Right lobe of liver (tissue), 6 donors: ENCODE measurements around the gene BAX. TPM values are rescaled to one million over a fixed set of nuclear protein-coding genes. Genes with fewer than 3 reads are reported as not detected.

Experiments
- ATAC-seq, 4 donors: fragments of 200-7000 bp; cut with Tn5 transposase; one replicate each; pipeline ENCODE4 v1.9.1; 2020; ENCODE audit warnings: mild to moderate bottlenecking in 4 of 4, moderate library complexity in 4 of 4
- DNase-seq, 3 donors: peaks; one replicate each; pipeline ENCODE4 v3.0.0-alpha.2; 2020
- H3K27ac ChIP-seq, 3 donors: fragments of 200-600 bp; one replicate each; pipeline ENCODE4 v1.8.0; 2022
- H3K27me3 ChIP-seq, 2 donors: fragments of 200-600 bp; one replicate each; pipeline ENCODE4 v1.8.0; 2022
- H3K36me3 ChIP-seq, 4 donors: fragments of 200-600 bp; sonication (generic) in 1 of 4; one replicate each; pipeline versions ENCODE4 v1.5.1 to v1.8.0; 2017 to 2022; ENCODE audit warnings: control low read depth in 1 of 4
- H3K4me1 ChIP-seq, 4 donors: fragments of 200-600 bp; sonication (generic) in 1 of 4; one replicate each; pipeline versions ENCODE4 v1.5.1 to v1.8.0; 2017 to 2022; ENCODE audit warnings: control low read depth in 1 of 4
- H3K4me3 ChIP-seq, 3 donors: fragments of 200-600 bp; one replicate each; pipeline ENCODE4 v1.8.0; 2022
- H3K9me3 ChIP-seq, 4 donors: fragments of 200-600 bp; sonication (generic) in 1 of 4; one replicate each; pipeline versions ENCODE4 v1.5.1 to v1.8.0; 2017 to 2022; ENCODE audit warnings: control low read depth in 1 of 4
- CTCF ChIP-seq, 4 donors: fragments of 200-600 bp in 3 of 4; fragments of 450-650 bp in 1 of 4; IDR thresholded peaks; one replicate each; pipeline versions ENCODE4 v1.5.1 to v1.8.0; 2016 to 2022; ENCODE audit warnings: antibody characterized with exemption in 4 of 4, mild to moderate bottlenecking in 2 of 4
- POLR2A ChIP-seq: fragments of 450-650 bp; IDR thresholded peaks from one replicate; pipeline ENCODE4 v1.6.1; 2017; ENCODE audit warnings: antibody characterized with exemption, mild to moderate bottlenecking
- WGBS: methylation state at CpG from one replicate; pipeline ENCODE4 v1.1.6; 2018; ENCODE audit warnings: low coverage, low lambda C conversion rate; ENCODE audit not compliant: insufficient coverage; ENCODE audit errors: missing lambda C conversion rate; 5-methylcytosine and 5-hydroxymethylcytosine counted together
- intact Hi-C, 2 donors: fragments of 100-400 bp; cut with DNase I; formaldehyde crosslinking; loops; one replicate each; pipeline versions ENCODE4 v1.11.2 to v1.14.1; 2022
- microRNA-seq, 2 donors: library from miRNA; unstranded; fragments of <30 nt; microRNA quantifications; one replicate each; pipeline ENCODE4, GENCODE V29; 2019 to 2020
- small RNA-seq, 2 experiments: library from RNA; depleted of rRNA; stranded (forward); fragments of <200 nt; gene quantifications; one replicate each; pipeline ENCODE3, GENCODE V24; 2016
- total RNA-seq, 6 experiments: library from RNA; depleted of rRNA in 2 of 6; stranded (reverse); fragments of >200 nt in 2 of 6; fragmentation: NEBNext Ultra II Directional in 3 of 6; extraction: Animal tissue kit (Norgen Biotek cat#: 25700) in 3 of 6; gene quantifications; one replicate each; pipeline versions ENCODE4 v1.1.0 to v1.2.4, GENCODE V29; 2016 to 2023
- donor health status: DM: no; HTN: yes; CAD: no.
- donor health status: DM: no; HTN: no; CAD: no.
- donor health status: DM: no; HTN: no; CAD: no.
- donor health status: DM: no; HTN: yes; CAD: no.
- donor health status: DM: no; HTN: yes; CAD: no.

Gene BAX
- total RNA-seq, 6 experiments from 2014 or later, result 15.9 to 54.1 (median 30.8) TPM

- ATAC-seq (no peak), DNase-seq (no peak)
- H3K9me3 ChIP-seq, result no peaks in the 10 kb centered on the region
- H3K27me3 ChIP-seq, result no peaks in the 10 kb centered on the region
- no peak for TF ChIP-seq POLR2A
- WGBS, result 96% methylated on average over 4 of the region's 7 CpGs
- no peaks in the 10 kb centered on the region for H3K4me1 ChIP-seq
- intact Hi-C loops, result no loop called here
- H3K36me3 ChIP-seq, result peaks cover 0 to 42% (median 16%) of the 10 kb centered on the region in 4 donors
- H3K27ac ChIP-seq, result no peak overlapping the region
- no peak overlapping the region for H3K4me3 ChIP-seq
These were observed 50.4 kb downstream of the BAX start for GRCh38 chr19:49004964-49005614.

- WGBS, result 96% methylated on average over 12 of the region's 22 CpGs
- intact Hi-C loops, result no loop called here
- peaks cover 0 to 46% (median 16%) of the 10 kb centered on the region in 4 donors for H3K36me3 ChIP-seq
- DNase-seq, result no peak
- TF ChIP-seq CTCF (IDR thresholded peaks at IDR 0.05) (no peak), POLR2A (no peak)
- ATAC-seq, result no peak
- H3K27ac ChIP-seq, result no peak overlapping the region
- H3K4me3 ChIP-seq, result no peak overlapping the region
- H3K9me3 ChIP-seq, result no peaks in the 10 kb centered on the region
- H3K27me3 ChIP-seq, result no peaks in the 10 kb centered on the region
- H3K4me1 ChIP-seq, result no peaks in the 10 kb centered on the region
These were observed 52.2 kb downstream of the BAX start for GRCh38 chr19:49006905-49007304.

- H3K9me3 ChIP-seq, result no peaks in the 10 kb centered on the region
- no peak overlapping the region for H3K4me3 ChIP-seq
- TF ChIP-seq CTCF (IDR thresholded peaks at IDR 0.05), result no peak
- TF ChIP-seq POLR2A, result no peak
- intact Hi-C loops, result no loop called here
- H3K36me3 ChIP-seq, result peaks cover 0 to 38% (median 5%) of the 10 kb centered on the region in 4 donors
- 94% methylated on average over 10 of the region's 18 CpGs for WGBS
- DNase-seq, result no peak
- H3K27ac ChIP-seq, result no peak overlapping the region
- no peaks in the 10 kb centered on the region for H3K4me1 ChIP-seq
- no peak for ATAC-seq
- no peaks in the 10 kb centered on the region for H3K27me3 ChIP-seq
These were observed 55.2 kb downstream of the BAX start for GRCh38 chr19:49009828-49010227.

GRCh38 chr19:49010453-49010852 lies 55.8 kb downstream of the BAX start:
- TF ChIP-seq POLR2A, result no peak
- no peak for TF ChIP-seq CTCF (IDR thresholded peaks at IDR 0.05)

GRCh38 chr19:49011194-49011593 lies 56.5 kb downstream of the BAX start:
- Histone ChIP-seq H3K9me3 (no peaks in the 10 kb centered on the region), H3K4me1 (no peaks in the 10 kb centered on the region), H3K27me3 (no peaks in the 10 kb centered on the region), H3K36me3 (peaks cover 0 to 35% (median 3%) of the 10 kb centered on the region in 4 donors), H3K4me3 (no peak overlapping the region), H3K27ac (no peak overlapping the region)
- no peak for DNase-seq
- intact Hi-C loops, result no loop called here
- ATAC-seq, result no peak
- WGBS, result 40% methylated on average over 3 of the region's 17 CpGs
- TF ChIP-seq POLR2A (no peak), CTCF (IDR thresholded peaks at IDR 0.05) (no peak)

More at GRCh38 chr19:49010453-49010852, 55.8 kb downstream of the BAX start:
- peaks cover 0 to 35% (median 4%) of the 10 kb centered on the region in 4 donors for H3K36me3 ChIP-seq
- DNase-seq (no peak), ATAC-seq (no peak)
- H3K27me3 ChIP-seq, result no peaks in the 10 kb centered on the region
- intact Hi-C loops, result no loop called here
- no peak overlapping the region for H3K4me3 ChIP-seq
- no peak overlapping the region for H3K27ac ChIP-seq
- no peaks in the 10 kb centered on the region for H3K9me3 ChIP-seq
- no peaks in the 10 kb centered on the region for H3K4me1 ChIP-seq
- no CpG with 5 or more reads among the region's 18 CpGs for WGBS

Small RNAs within 50 kb of the gene (microRNA-seq; reads per million reads assigned to microRNA genes)
- gene MIR6798, result 0 reads per million in 2 donors

Small RNAs within 50 kb of the gene (small RNA-seq; reads per million reads assigned to genes)
- gene AC026803.1 (0 reads per million in 2 experiments), gene MIR6798 (0 to 0.10 reads per million in 2 experiments)

Other genes with a start within 250 kb of the BAX start
- under 1 TPM in 5 of 6 experiments, not detected in 1; 0.22 to 0.37 (median 0.24) TPM for gene MAMSTR, start 235.2 kb upstream of the BAX start, total RNA-seq
- 1 to 10 TPM; 2.7 to 6.7 (median 4.9) TPM for gene RASIP1, start 214.3 kb upstream of the BAX start, total RNA-seq
- under 1 TPM in 5 of 6 experiments, not detected in 1; 0.10 to 0.35 (median 0.13) TPM for gene IZUMO1, start 208.0 kb upstream of the BAX start, total RNA-seq
- 1 to 10 TPM in 3 of 6 experiments, under 1 TPM in 3; 0.22 to 1.9 (median 0.93) TPM for gene FUT1, start 202.2 kb upstream of the BAX start, total RNA-seq
- gene FGF21, start 199.4 kb upstream of the BAX start, total RNA-seq, result 10 to 100 TPM in 4 of 6 experiments, 1 to 10 TPM in 1, not detected in 1; 5.1 to 55.3 (median 32.7) TPM
- gene BCAT2, start 143.8 kb upstream of the BAX start, total RNA-seq, result 10 to 100 TPM in 4 of 6 experiments, 1 to 10 TPM in 2; 8.9 to 48.3 (median 12.5) TPM
- gene HSD17B14, start 118.4 kb upstream of the BAX start, total RNA-seq, result 10 to 100 TPM in 4 of 6 experiments, 1 to 10 TPM in 2; 3.5 to 78.0 (median 15.7) TPM
- gene PLEKHA4, start 86.3 kb upstream of the BAX start, total RNA-seq, result 10 to 100 TPM in 4 of 6 experiments, 1 to 10 TPM in 2; 5.7 to 25.6 (median 12.0) TPM
- 10 to 100 TPM in 4 of 6 experiments, 1 to 10 TPM in 2; 4.5 to 25.6 (median 12.2) TPM for gene PPP1R15A, start 82.5 kb upstream of the BAX start, total RNA-seq
- not detected for gene TULP2, start 56.1 kb upstream of the BAX start, total RNA-seq
- 100 to 1,000 TPM; 306 to 376 (median 349) TPM for gene NUCB1, start 54.6 kb upstream of the BAX start, total RNA-seq
- gene DHDH, start 21.2 kb upstream of the BAX start, total RNA-seq, result under 1 TPM in 1 of 6 experiments, not detected in 5; 0.29 TPM
- over 10,000 TPM in 3 of 6 experiments, 1,000 to 10,000 TPM in 3; 5,005 to 19,229 (median 10,447) TPM for gene FTL, start 10.4 kb downstream of the BAX start, total RNA-seq
- gene GYS1, start 38.4 kb downstream of the BAX start, total RNA-seq, result 10 to 100 TPM in 2 of 6 experiments, 1 to 10 TPM in 4; 4.7 to 12.5 (median 8.9) TPM
- gene RUVBL2, start 39.0 kb downstream of the BAX start, total RNA-seq, result 10 to 100 TPM; 22.8 to 66.7 (median 32.3) TPM
- gene LHB, start 62.2 kb downstream of the BAX start, total RNA-seq, result not detected
- not detected for gene CGB3, start 69.5 kb downstream of the BAX start, total RNA-seq
- gene CGB2, start 77.0 kb downstream of the BAX start, total RNA-seq, result not detected
- not detected for gene CGB1, start 82.0 kb downstream of the BAX start, total RNA-seq
- not detected for gene CGB5, start 89.0 kb downstream of the BAX start, total RNA-seq
- gene CGB8, start 94.2 kb downstream of the BAX start, total RNA-seq, result not detected
- not detected for gene CGB7, start 102.9 kb downstream of the BAX start, total RNA-seq
- gene NTF4, start 109.9 kb downstream of the BAX start, total RNA-seq, result not detected
- not detected for gene KCNA7, start 117.8 kb downstream of the BAX start, total RNA-seq
- gene SNRNP70, start 130.6 kb downstream of the BAX start, total RNA-seq, result 100 to 1,000 TPM in 5 of 6 experiments, 10 to 100 TPM in 1; 80.8 to 187 (median 123) TPM
- gene LIN7B, start 159.5 kb downstream of the BAX start, total RNA-seq, result 1 to 10 TPM; 1.5 to 4.3 (median 2.4) TPM
- 1 to 10 TPM in 5 of 6 experiments, under 1 TPM in 1; 0.73 to 8.1 (median 1.5) TPM for gene C19orf73, start 164.3 kb downstream of the BAX start, total RNA-seq
- 1 to 10 TPM; 1.8 to 6.6 (median 3.1) TPM for gene PPFIA3, start 164.7 kb downstream of the BAX start, total RNA-seq
- under 1 TPM in 4 of 6 experiments, not detected in 2; 0.18 to 0.68 (median 0.19) TPM for gene HRC, start 200.5 kb downstream of the BAX start, total RNA-seq
- 10 to 100 TPM in 5 of 6 experiments, 1 to 10 TPM in 1; 9.2 to 31.1 (median 14.3) TPM for gene TRPM4, start 202.9 kb downstream of the BAX start, total RNA-seq